ENCODE results near the gene TOP3A. TPM values are rescaled to one million over a fixed set of nuclear protein-coding genes. Genes with fewer than 3 reads are reported as not detected.
A peak's percentile ranks its signal among the peaks of the same experiment; 100 is the strongest.

Gene TOP3A
- total RNA-seq, 1 experiment from 2014 or later = 48.8 TPM

DNA sequence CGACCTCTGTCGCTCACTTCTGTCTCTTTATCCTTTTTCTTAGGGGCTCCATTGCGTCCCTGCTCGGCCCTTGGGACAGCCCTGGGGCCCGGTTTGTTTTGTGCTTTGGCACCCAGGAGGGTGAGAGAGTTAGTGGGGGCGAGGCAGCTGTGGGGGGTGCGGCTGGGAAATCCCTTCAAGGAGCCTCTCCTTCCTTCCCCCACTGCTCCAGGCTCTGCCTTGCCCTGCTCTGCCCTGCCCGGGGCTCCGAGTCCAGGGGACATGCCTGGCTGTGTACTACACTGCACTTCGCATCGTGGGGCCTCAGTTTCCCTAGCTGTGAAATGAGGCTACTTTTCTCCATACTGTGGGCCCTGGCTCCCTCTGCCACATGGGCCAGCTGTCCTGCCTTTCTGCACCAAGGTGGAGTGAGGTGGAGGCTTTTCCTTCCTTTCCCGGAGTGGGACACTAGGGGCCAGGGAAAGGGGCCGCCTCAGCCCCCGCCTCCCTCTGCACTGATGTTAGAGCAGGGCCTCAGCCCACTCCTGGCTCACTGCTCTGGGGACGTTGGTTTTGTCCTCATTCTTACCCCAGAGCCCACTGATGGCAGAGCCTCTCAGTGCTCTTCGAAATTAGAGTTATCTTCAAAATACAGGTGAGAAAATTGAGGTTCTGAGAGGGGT, 88.4 kb downstream of the TOP3A start:
- H3K9ac ChIP-seq (ENCODE audit: low read length) = peak overlapping the region; percentile 79
- no peak overlapping the region for H2AFZ ChIP-seq (ENCODE audit: low read depth, low read length, poor library complexity, severe bottlenecking)
- H3K27me3 ChIP-seq (ENCODE audit: insufficient read depth, low read length) = no peaks in the 10 kb centered on the region
- H3K79me2 ChIP-seq (ENCODE audit: insufficient read depth, low read length) = peaks cover 17% of the 10 kb centered on the region
- TF ChIP-seq, protein P1, sequence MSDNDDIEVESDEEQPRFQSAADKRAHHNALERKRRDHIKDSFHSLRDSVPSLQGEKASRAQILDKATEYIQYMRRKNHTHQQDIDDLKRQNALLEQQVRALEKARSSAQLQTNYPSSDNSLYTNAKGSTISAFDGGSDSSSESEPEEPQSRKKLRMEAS (IDR thresholded peaks at IDR 0.05) = no peak
- TF ChIP-seq, protein P2, sequence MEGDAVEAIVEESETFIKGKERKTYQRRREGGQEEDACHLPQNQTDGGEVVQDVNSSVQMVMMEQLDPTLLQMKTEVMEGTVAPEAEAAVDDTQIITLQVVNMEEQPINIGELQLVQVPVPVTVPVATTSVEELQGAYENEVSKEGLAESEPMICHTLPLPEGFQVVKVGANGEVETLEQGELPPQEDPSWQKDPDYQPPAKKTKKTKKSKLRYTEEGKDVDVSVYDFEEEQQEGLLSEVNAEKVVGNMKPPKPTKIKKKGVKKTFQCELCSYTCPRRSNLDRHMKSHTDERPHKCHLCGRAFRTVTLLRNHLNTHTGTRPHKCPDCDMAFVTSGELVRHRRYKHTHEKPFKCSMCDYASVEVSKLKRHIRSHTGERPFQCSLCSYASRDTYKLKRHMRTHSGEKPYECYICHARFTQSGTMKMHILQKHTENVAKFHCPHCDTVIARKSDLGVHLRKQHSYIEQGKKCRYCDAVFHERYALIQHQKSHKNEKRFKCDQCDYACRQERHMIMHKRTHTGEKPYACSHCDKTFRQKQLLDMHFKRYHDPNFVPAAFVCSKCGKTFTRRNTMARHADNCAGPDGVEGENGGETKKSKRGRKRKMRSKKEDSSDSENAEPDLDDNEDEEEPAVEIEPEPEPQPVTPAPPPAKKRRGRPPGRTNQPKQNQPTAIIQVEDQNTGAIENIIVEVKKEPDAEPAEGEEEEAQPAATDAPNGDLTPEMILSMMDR (IDR thresholded peaks at IDR 0.05 in 2 of 3, conservative IDR thresholded peaks at IDR 0.05 in 1 of 3; ENCODE audit: borderline replicate concordance in 1 of 3, insufficient read depth in 1 of 3, low read depth in 2 of 3, low read length in 2 of 3) = no peak
- TF ChIP-seq EZH2 (IDR thresholded peaks at IDR 0.05) (no peak), SP1 (IDR thresholded peaks at IDR 0.05; ENCODE audit: low read depth) (no peak), SRF (IDR thresholded peaks at IDR 0.05; ENCODE audit: low read depth) (no peak), EGR1 (IDR thresholded peaks at IDR 0.05; ENCODE audit: low read depth) (no peak), FOSL1 (IDR thresholded peaks at IDR 0.05; ENCODE audit: low read depth) (no peak), CEBPB (IDR thresholded peaks at IDR 0.05; ENCODE audit: low read depth) (no peak), POLR2A (IDR thresholded peaks at IDR 0.05; ENCODE audit: borderline replicate concordance, extremely low read depth, insufficient read depth, insufficient read length) (no peak), TCF7L2 (IDR thresholded peaks at IDR 0.05; ENCODE audit: borderline replicate concordance, extremely low read depth, insufficient read depth, insufficient read length) (no peak), YY1 (IDR thresholded peaks at IDR 0.05; ENCODE audit: extremely low read depth, insufficient replicate concordance, low read depth, low read length) (no peak), ZNF274 (IDR thresholded peaks at IDR 0.05; ENCODE audit: low read depth, low read length) (no peak), ELF1 (IDR thresholded peaks at IDR 0.05; ENCODE audit: borderline replicate concordance, low read depth) (no peak), RAD21 (IDR thresholded peaks at IDR 0.05; ENCODE audit: low read depth) (no peak), SIN3A (IDR thresholded peaks at IDR 0.05; ENCODE audit: low read depth) (no peak)
- TF ChIP-seq, protein P3, sequence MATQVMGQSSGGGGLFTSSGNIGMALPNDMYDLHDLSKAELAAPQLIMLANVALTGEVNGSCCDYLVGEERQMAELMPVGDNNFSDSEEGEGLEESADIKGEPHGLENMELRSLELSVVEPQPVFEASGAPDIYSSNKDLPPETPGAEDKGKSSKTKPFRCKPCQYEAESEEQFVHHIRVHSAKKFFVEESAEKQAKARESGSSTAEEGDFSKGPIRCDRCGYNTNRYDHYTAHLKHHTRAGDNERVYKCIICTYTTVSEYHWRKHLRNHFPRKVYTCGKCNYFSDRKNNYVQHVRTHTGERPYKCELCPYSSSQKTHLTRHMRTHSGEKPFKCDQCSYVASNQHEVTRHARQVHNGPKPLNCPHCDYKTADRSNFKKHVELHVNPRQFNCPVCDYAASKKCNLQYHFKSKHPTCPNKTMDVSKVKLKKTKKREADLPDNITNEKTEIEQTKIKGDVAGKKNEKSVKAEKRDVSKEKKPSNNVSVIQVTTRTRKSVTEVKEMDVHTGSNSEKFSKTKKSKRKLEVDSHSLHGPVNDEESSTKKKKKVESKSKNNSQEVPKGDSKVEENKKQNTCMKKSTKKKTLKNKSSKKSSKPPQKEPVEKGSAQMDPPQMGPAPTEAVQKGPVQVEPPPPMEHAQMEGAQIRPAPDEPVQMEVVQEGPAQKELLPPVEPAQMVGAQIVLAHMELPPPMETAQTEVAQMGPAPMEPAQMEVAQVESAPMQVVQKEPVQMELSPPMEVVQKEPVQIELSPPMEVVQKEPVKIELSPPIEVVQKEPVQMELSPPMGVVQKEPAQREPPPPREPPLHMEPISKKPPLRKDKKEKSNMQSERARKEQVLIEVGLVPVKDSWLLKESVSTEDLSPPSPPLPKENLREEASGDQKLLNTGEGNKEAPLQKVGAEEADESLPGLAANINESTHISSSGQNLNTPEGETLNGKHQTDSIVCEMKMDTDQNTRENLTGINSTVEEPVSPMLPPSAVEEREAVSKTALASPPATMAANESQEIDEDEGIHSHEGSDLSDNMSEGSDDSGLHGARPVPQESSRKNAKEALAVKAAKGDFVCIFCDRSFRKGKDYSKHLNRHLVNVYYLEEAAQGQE (IDR thresholded peaks at IDR 0.05; ENCODE audit: low read depth) = no peak
- TF ChIP-seq, protein P4, sequence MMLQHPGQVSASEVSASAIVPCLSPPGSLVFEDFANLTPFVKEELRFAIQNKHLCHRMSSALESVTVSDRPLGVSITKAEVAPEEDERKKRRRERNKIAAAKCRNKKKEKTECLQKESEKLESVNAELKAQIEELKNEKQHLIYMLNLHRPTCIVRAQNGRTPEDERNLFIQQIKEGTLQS (IDR thresholded peaks at IDR 0.05) = no peak
- TF ChIP-seq, protein P5, sequence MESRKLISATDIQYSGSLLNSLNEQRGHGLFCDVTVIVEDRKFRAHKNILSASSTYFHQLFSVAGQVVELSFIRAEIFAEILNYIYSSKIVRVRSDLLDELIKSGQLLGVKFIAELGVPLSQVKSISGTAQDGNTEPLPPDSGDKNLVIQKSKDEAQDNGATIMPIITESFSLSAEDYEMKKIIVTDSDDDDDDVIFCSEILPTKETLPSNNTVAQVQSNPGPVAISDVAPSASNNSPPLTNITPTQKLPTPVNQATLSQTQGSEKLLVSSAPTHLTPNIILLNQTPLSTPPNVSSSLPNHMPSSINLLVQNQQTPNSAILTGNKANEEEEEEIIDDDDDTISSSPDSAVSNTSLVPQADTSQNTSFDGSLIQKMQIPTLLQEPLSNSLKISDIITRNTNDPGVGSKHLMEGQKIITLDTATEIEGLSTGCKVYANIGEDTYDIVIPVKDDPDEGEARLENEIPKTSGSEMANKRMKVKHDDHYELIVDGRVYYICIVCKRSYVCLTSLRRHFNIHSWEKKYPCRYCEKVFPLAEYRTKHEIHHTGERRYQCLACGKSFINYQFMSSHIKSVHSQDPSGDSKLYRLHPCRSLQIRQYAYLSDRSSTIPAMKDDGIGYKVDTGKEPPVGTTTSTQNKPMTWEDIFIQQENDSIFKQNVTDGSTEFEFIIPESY (IDR thresholded peaks at IDR 0.05; ENCODE audit: extremely low read depth, insufficient replicate concordance, low read length) = no peak
- H4K20me1 ChIP-seq (ENCODE audit: insufficient read depth) = no peaks in the 10 kb centered on the region
- peak overlapping the region; percentile 95 for H3K4me2 ChIP-seq (ENCODE audit: low read length)
- ChIA-PET CTCF (no interaction called here), POLR2A (no interaction called here), RAD21 (ENCODE audit: low non-redundant PET in 1 of 2, low total read pairs in 2 of 2, uncharacterized antibody in 2 of 2, unreplicated experiment in 2 of 2) (no interaction called here)
- ATAC-seq (no peak), DNase-seq (ENCODE audit: low read depth, low spot score) (no peak)
- peak overlapping the region; percentile 57; the same call in 1 of the 2 replicates for H3K27ac ChIP-seq (ENCODE audit: low read depth, low read length)
- H3K9me3 ChIP-seq (ENCODE audit: control insufficient read depth in 1 of 2, insufficient read depth in 1 of 2, low read depth in 1 of 2, low read length in 2 of 2) = no peaks in the 10 kb centered on the region
- intact Hi-C loops (cut with micrococcal nuclease) = no loop called here
- H3K36me3 ChIP-seq (ENCODE audit: control insufficient read depth in 1 of 2, insufficient read depth in 2 of 2, low read length in 2 of 2) = no peaks in the 10 kb centered on the region
- H3K4me3 ChIP-seq (replicated peaks in 1 of 2; ENCODE audit: low read depth in 1 of 2, low read length in 2 of 2) = peak overlapping the region; percentile 91 to 94
- no peaks in the 10 kb centered on the region for H3K9me2 ChIP-seq (ENCODE audit: insufficient read depth)
- H3K4me1 ChIP-seq (ENCODE audit: control insufficient read depth in 1 of 2, insufficient read depth in 2 of 2, low read length in 2 of 2) = peaks cover 14 to 25% of the 10 kb centered on the region in 2 experiments
- TSS peak; percentile 61 for BruUV-seq (replicated peaks)
